ENCODE measurements around the gene EDC4.

GRCh38 chr16:67880584-67880983 is 7.7 kb downstream of the EDC4 start:
- TF ChIP-seq CTCF (conservative IDR thresholded peaks at IDR 0.05; ENCODE audit: low read length) (no peak), EZH2phosphoT487 (IDR thresholded peaks at IDR 0.05; ENCODE audit: borderline replicate concordance, low read depth, low read length) (no peak)

Data from OCI-LY7 (cell line).